OCI-LY1 (cell line): ENCODE measurements around the gene CRYL1.

Experiments used
- H2AFZ ChIP-seq: fragments of 200-600 bp; sonication (generic), shearing (Covaris generic); 2 replicates; pipeline ENCODE4 v1.6.0; 2014; ENCODE audit warnings: antibody characterized with exemption, mild to moderate bottlenecking, low read length
- H3F3A ChIP-seq: fragments of 200-600 bp; sonication (generic), shearing (Covaris generic); 2 replicates; pipeline ENCODE4 v1.6.0; 2014; ENCODE audit warnings: mild to moderate bottlenecking, antibody characterized with exemption, low read length, moderate library complexity; ENCODE audit not compliant: insufficient read depth
- H3K27ac ChIP-seq: fragments of 200-600 bp; sonication (generic); 2 replicates; pipeline ENCODE4 v1.5.1; 2014; ENCODE audit warnings: low read length, mixed run types, mild to moderate bottlenecking, low read depth; ENCODE audit not compliant: poor library complexity, severe bottlenecking
- H3K27me3 ChIP-seq: fragments of 200-600 bp; sonication (generic); 2 replicates; pipeline ENCODE4 v1.6.0; 2014; ENCODE audit warnings: antibody characterized with exemption, mild to moderate bottlenecking, low read length, moderate library complexity; ENCODE audit not compliant: insufficient read depth
- H3K36me3 ChIP-seq: fragments of 200-600 bp; sonication (generic); 2 replicates; pipeline ENCODE4 v1.6.1; 2014; ENCODE audit warnings: mild to moderate bottlenecking, antibody characterized with exemption, low read length, moderate library complexity, mixed read lengths; ENCODE audit not compliant: insufficient read depth
- H3K4me1 ChIP-seq: fragments of 200-600 bp; sonication (generic); 2 replicates; pipeline ENCODE4 v1.5.1; 2014; ENCODE audit warnings: mild to moderate bottlenecking, low read length, moderate library complexity; ENCODE audit not compliant: insufficient read depth, severe bottlenecking
- H3K4me2 ChIP-seq: fragments of 200-600 bp; sonication (generic), shearing (Covaris generic); 2 replicates; pipeline ENCODE4 v1.6.1; 2014; ENCODE audit warnings: low read length
- H3K4me3 ChIP-seq: fragments of 200-600 bp; sonication (generic); 2 replicates; pipeline ENCODE4 v1.5.1; 2014; ENCODE audit warnings: low read length, low read depth, mild to moderate bottlenecking, mixed read lengths; ENCODE audit not compliant: poor library complexity, severe bottlenecking
- H3K79me2 ChIP-seq: fragments of 200-600 bp; shearing (Covaris generic); 2 replicates; pipeline ENCODE4 v1.6.1; 2016; ENCODE audit warnings: mixed run types, low read length, mixed read lengths; ENCODE audit not compliant: insufficient read depth
- H3K9ac ChIP-seq: fragments of 200-600 bp; sonication (generic), shearing (Covaris generic); 2 replicates; pipeline ENCODE4 v1.6.1; 2014; ENCODE audit warnings: mild to moderate bottlenecking, low read length, mixed read lengths
- H3K9me2 ChIP-seq: fragments of 200-600 bp; sonication (generic), shearing (Covaris generic); 2 replicates; pipeline ENCODE4 v1.6.1; 2014; ENCODE audit warnings: low read depth, mild to moderate bottlenecking, low read length, mixed read lengths
- H3K9me3 ChIP-seq: fragments of 200-600 bp; shearing (Covaris generic); 2 replicates; pipeline ENCODE4 v1.6.1; 2014; ENCODE audit warnings: low read length, mixed read lengths
- H4K20me1 ChIP-seq: fragments of 200-600 bp; sonication (generic), shearing (Covaris generic); 2 replicates; pipeline ENCODE4 v1.6.0; 2016; ENCODE audit warnings: mild to moderate bottlenecking, low read length; ENCODE audit not compliant: insufficient read depth
- EZH2 ChIP-seq: fragments of 200-600 bp; sonication (generic), shearing (Covaris generic); IDR thresholded peaks from 2 replicates; pipeline ENCODE4 v1.8.0; 2017; ENCODE audit warnings: borderline replicate concordance, mixed run types, mild to moderate bottlenecking, antibody characterized with exemption, low read length, moderate library complexity, mixed read lengths
- TF ChIP-seq, protein P1 (sequence below): fragments of 200-600 bp; sonication (generic), shearing (Covaris generic); IDR thresholded peaks from 2 replicates; pipeline ENCODE4 v1.5.1; 2017; ENCODE audit warnings: mild to moderate bottlenecking, antibody characterized with exemption, low read length, moderate library complexity, mixed read lengths

Gene CRYL1

DNA sequence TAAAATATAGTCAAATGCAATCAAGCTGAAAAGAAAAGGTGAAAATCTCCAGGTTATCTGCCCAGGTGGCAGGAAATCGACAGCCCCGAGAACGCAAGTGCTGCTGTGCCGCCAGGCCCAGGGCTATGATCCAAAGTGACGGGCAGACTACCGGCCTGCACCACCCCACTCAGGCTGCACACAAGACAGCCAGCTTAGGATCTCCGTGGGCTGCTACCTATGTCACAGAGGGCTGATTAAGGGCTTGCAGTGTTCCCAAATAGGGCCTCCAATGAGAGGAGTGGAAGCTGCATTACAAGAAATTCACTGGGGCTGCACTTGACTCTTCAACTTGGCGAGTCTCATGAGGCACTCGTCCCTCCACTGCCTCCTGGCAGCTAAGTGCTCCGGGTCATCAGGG is 121.8 kb downstream of the CRYL1 start:
- Histone ChIP-seq H2AFZ (no peak overlapping the region), H3F3A (no peaks in the 10 kb centered on the region), H3K9me2 (no peaks in the 10 kb centered on the region), H4K20me1 (no peaks in the 10 kb centered on the region), H3K79me2 (no peaks in the 10 kb centered on the region), H3K27me3 (no peaks in the 10 kb centered on the region), H3K36me3 (no peaks in the 10 kb centered on the region), H3K27ac (no peak overlapping the region), H3K4me2 (no peak overlapping the region), H3K9ac (no peak overlapping the region), H3K4me3 (no peak overlapping the region), H3K9me3 (no peaks in the 10 kb centered on the region), H3K4me1 (no peaks in the 10 kb centered on the region)
- no peak for TF ChIP-seq EZH2
- TF ChIP-seq, protein P1, sequence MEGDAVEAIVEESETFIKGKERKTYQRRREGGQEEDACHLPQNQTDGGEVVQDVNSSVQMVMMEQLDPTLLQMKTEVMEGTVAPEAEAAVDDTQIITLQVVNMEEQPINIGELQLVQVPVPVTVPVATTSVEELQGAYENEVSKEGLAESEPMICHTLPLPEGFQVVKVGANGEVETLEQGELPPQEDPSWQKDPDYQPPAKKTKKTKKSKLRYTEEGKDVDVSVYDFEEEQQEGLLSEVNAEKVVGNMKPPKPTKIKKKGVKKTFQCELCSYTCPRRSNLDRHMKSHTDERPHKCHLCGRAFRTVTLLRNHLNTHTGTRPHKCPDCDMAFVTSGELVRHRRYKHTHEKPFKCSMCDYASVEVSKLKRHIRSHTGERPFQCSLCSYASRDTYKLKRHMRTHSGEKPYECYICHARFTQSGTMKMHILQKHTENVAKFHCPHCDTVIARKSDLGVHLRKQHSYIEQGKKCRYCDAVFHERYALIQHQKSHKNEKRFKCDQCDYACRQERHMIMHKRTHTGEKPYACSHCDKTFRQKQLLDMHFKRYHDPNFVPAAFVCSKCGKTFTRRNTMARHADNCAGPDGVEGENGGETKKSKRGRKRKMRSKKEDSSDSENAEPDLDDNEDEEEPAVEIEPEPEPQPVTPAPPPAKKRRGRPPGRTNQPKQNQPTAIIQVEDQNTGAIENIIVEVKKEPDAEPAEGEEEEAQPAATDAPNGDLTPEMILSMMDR, result no peak

DNA sequence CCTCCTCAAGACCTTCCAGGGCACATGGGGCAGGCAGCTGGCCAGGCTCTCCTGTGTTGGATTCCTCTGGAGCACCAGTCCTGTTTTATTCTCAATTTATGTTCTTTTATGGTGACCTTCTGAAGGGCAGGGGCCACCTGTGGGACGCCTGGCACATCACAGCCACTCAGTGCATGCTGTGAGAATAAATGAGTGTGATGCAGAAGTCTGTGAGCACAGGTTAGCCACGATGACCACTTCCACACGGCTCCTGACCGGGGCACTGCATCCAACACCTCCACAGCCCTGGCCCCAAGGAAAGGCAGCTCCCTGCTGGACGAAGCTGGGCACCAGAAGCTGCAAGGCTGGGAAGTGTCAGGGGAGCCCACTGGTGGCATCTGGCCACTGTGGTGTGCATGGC is 122.8 kb downstream of the CRYL1 start:
- Histone ChIP-seq H3K4me2 (no peak overlapping the region), H3K9ac (no peak overlapping the region), H3K79me2 (no peaks in the 10 kb centered on the region), H3K9me2 (no peaks in the 10 kb centered on the region), H3K9me3 (no peaks in the 10 kb centered on the region), H3K36me3 (no peaks in the 10 kb centered on the region), H3K27me3 (no peaks in the 10 kb centered on the region), H4K20me1 (no peaks in the 10 kb centered on the region), H3K4me3 (no peak overlapping the region), H3K27ac (no peak overlapping the region), H2AFZ (no peak overlapping the region), H3F3A (no peaks in the 10 kb centered on the region), H3K4me1 (no peaks in the 10 kb centered on the region)
- TF ChIP-seq, protein P1, result no peak
- TF ChIP-seq EZH2, result no peak

DNA sequence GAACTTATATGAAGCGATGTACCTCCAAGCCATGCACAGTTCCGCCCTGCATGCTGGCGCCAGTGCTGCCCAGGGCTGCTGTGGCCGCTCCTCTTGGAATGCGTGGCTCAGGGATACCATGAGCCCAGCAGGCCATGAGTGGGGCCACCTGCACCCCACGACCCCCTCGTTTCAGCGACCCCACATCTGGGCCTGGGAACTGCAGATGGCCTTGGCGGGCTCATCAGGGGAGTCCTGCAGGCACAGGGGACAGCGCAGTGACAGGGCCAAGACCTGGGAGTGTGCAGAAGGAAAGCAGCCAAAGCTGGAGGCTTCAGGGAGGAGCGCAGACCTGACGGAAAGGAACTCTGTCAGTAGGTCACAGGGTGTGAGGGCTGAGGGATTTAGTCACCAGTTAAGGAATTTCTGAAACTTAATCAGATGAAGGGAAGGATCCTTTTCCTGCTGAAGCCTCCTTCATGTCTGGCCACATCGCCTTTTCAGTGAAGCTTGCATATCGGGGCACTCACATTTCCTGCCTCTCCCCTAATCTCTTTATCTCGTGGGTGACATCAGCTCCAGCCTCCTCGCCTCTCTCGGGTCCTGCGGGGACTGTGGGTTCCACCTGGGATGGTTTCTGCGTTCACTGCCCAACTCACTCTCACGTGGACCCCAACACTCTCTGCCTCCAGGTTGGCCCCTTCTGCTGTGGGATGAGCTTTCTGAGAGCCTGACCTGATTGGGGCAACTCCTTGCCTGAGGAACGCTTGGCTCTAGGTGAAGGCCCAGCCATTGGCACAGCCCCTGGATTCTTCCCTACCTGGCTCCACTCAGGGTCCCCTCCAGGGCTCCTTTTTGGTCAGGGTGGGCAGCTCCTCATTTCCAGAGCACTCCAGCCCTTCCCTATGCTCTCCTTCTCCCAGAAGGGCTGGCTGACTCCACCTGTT is 123.5 kb downstream of the CRYL1 start:
- Histone ChIP-seq H3K9ac (no peak overlapping the region), H4K20me1 (no peaks in the 10 kb centered on the region), H3K79me2 (no peaks in the 10 kb centered on the region), H3K36me3 (no peaks in the 10 kb centered on the region), H2AFZ (no peak overlapping the region), H3K4me1 (no peaks in the 10 kb centered on the region), H3K9me2 (no peaks in the 10 kb centered on the region), H3K4me2 (no peak overlapping the region), H3K4me3 (no peak overlapping the region), H3F3A (no peaks in the 10 kb centered on the region), H3K27me3 (no peaks in the 10 kb centered on the region), H3K27ac (no peak overlapping the region), H3K9me3 (no peaks in the 10 kb centered on the region)
- no peak for TF ChIP-seq EZH2

DNA sequence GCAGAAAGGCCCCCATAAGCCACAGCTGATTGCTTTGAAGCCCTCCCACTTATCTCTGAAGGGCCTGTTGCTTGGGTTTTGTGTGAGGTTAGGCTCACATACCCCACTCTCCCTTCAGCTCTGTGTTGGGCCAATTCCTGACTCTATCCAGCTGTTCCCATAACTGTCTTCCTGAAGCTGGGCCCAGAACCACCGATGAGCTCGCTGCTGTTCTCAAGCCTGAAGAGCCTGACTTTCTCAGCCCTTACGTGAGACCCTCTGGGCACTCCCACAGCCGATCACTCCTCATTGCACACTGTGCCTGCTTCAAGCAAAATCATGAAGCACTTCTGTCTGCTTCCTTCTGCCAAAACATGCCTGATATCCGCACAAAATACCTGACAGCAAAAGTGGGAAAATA is 124.1 kb downstream of the CRYL1 start:
- H3K27me3 ChIP-seq, result no peaks in the 10 kb centered on the region
- no peak for TF ChIP-seq EZH2
- TF ChIP-seq, protein P1, result no peak

More for the DNA sequence above, 124.1 kb downstream of the CRYL1 start:
- H3K9me3 ChIP-seq, result no peaks in the 10 kb centered on the region
- H3K36me3 ChIP-seq, result no peaks in the 10 kb centered on the region
- H3K9me2 ChIP-seq, result no peaks in the 10 kb centered on the region
- no peak overlapping the region for H3K4me2 ChIP-seq
- no peak overlapping the region for H3K9ac ChIP-seq
- no peaks in the 10 kb centered on the region for H3F3A ChIP-seq
- no peak overlapping the region for H2AFZ ChIP-seq
- H3K27ac ChIP-seq, result no peak overlapping the region
- no peaks in the 10 kb centered on the region for H3K79me2 ChIP-seq
- no peaks in the 10 kb centered on the region for H4K20me1 ChIP-seq
- no peak overlapping the region for H3K4me3 ChIP-seq
- H3K4me1 ChIP-seq, result no peaks in the 10 kb centered on the region
